Measurements from ENCODE around the gene MICU1. TPM values are rescaled to one million over a fixed set of nuclear protein-coding genes. Genes with fewer than 3 reads are reported as not detected.

The MICU1 gene
- polyA plus RNA-seq, 1 donor (not counting 4 experiments of a cell fraction or from before 2014, with no cell fraction given) = 19.4 TPM

GRCh38 chr10:72333112-72334015 lies 292.5 kb downstream of the MICU1 start:
- Histone ChIP-seq H2AFZ (ENCODE audit: control insufficient read depth, low read length) (no peak overlapping the region), H3K9ac (ENCODE audit: control insufficient read depth, extremely low read depth, insufficient read depth, low read length) (no peak overlapping the region), H3K27me3 (ENCODE audit: control insufficient read depth, extremely low read depth, insufficient read depth, low read length) (no peaks in the 10 kb centered on the region), H3K4me3 (ENCODE audit: control insufficient read depth in 2 of 3, extremely low read depth in 1 of 3, insufficient read depth in 2 of 3, low read depth in 1 of 3, low read length in 3 of 3) (no peak overlapping the region), H3K79me2 (ENCODE audit: control insufficient read depth, insufficient read depth, low read length) (no peaks in the 10 kb centered on the region), H3K9me3 (ENCODE audit: control insufficient read depth, low read depth, low read length) (no peaks in the 10 kb centered on the region), H3K4me2 (ENCODE audit: control insufficient read depth, extremely low read depth, insufficient read depth, low read depth, low read length) (no peak overlapping the region), H3K27ac (ENCODE audit: control insufficient read depth, insufficient read depth, low read length) (peak overlapping the region; percentile 83), H3K9me1 (ENCODE audit: control insufficient read depth, extremely low read depth, insufficient read depth, low read length) (no peaks in the 10 kb centered on the region), H3K36me3 (ENCODE audit: control insufficient read depth in 2 of 2, extremely low read depth in 1 of 2, insufficient read depth in 2 of 2, low read length in 2 of 2) (peaks cover 26 to 27% of the 10 kb centered on the region in 2 experiments), H3K4me1 (ENCODE audit: control insufficient read depth, extremely low read depth, insufficient read depth, low read length) (peaks cover 47% of the 10 kb centered on the region), H4K20me1 (ENCODE audit: control insufficient read depth, extremely low read depth, insufficient read depth, low read length) (no peaks in the 10 kb centered on the region)
- FAIRE-seq (no peak), DNase-seq (ENCODE audit: low read depth, low spot score) (no peak)
- no peak for TF ChIP-seq EZH2 (IDR thresholded peaks at IDR 0.05; ENCODE audit: low read length)
- TF ChIP-seq, protein P1, sequence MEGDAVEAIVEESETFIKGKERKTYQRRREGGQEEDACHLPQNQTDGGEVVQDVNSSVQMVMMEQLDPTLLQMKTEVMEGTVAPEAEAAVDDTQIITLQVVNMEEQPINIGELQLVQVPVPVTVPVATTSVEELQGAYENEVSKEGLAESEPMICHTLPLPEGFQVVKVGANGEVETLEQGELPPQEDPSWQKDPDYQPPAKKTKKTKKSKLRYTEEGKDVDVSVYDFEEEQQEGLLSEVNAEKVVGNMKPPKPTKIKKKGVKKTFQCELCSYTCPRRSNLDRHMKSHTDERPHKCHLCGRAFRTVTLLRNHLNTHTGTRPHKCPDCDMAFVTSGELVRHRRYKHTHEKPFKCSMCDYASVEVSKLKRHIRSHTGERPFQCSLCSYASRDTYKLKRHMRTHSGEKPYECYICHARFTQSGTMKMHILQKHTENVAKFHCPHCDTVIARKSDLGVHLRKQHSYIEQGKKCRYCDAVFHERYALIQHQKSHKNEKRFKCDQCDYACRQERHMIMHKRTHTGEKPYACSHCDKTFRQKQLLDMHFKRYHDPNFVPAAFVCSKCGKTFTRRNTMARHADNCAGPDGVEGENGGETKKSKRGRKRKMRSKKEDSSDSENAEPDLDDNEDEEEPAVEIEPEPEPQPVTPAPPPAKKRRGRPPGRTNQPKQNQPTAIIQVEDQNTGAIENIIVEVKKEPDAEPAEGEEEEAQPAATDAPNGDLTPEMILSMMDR (optimal IDR thresholded peaks at IDR 0.05 in 1 of 3, IDR thresholded peaks at IDR 0.05 in 1 of 3, conservative IDR thresholded peaks at IDR 0.05 in 1 of 3; ENCODE audit: extremely low read depth in 1 of 3, insufficient read depth in 2 of 3, low read length in 3 of 3) = no peak
- dilution Hi-C loops (cut with MboI; ENCODE audit: extremely low pct_ligation_motif_present, low sequenced_read_pairs) = no loop called here

GRCh38 chr10:72332423-72333111 lies 293.3 kb downstream of the MICU1 start:
- Histone ChIP-seq H3K27ac (ENCODE audit: control insufficient read depth, insufficient read depth, low read length) (peak overlapping the region; percentile 83), H3K4me3 (ENCODE audit: control insufficient read depth in 2 of 3, extremely low read depth in 1 of 3, insufficient read depth in 2 of 3, low read depth in 1 of 3, low read length in 3 of 3) (peak overlapping the region in 1 of 3 experiments; percentile 8), H4K20me1 (ENCODE audit: control insufficient read depth, extremely low read depth, insufficient read depth, low read length) (no peaks in the 10 kb centered on the region), H3K9me1 (ENCODE audit: control insufficient read depth, extremely low read depth, insufficient read depth, low read length) (no peaks in the 10 kb centered on the region), H3K79me2 (ENCODE audit: control insufficient read depth, insufficient read depth, low read length) (no peaks in the 10 kb centered on the region), H3K27me3 (ENCODE audit: control insufficient read depth, extremely low read depth, insufficient read depth, low read length) (no peaks in the 10 kb centered on the region), H3K9me3 (ENCODE audit: control insufficient read depth, low read depth, low read length) (no peaks in the 10 kb centered on the region), H3K36me3 (ENCODE audit: control insufficient read depth in 2 of 2, extremely low read depth in 1 of 2, insufficient read depth in 2 of 2, low read length in 2 of 2) (peaks cover 19 to 20% of the 10 kb centered on the region in 2 experiments), H3K9ac (ENCODE audit: control insufficient read depth, extremely low read depth, insufficient read depth, low read length) (peak overlapping the region; percentile 69), H3K4me2 (ENCODE audit: control insufficient read depth, extremely low read depth, insufficient read depth, low read depth, low read length) (no peak overlapping the region), H3K4me1 (ENCODE audit: control insufficient read depth, extremely low read depth, insufficient read depth, low read length) (peaks cover 51% of the 10 kb centered on the region), H2AFZ (ENCODE audit: control insufficient read depth, low read length) (no peak overlapping the region)
- DNase-seq (ENCODE audit: low read depth, low spot score) (no peak), FAIRE-seq (no peak)
- TF ChIP-seq, protein P1 (optimal IDR thresholded peaks at IDR 0.05 in 1 of 3, IDR thresholded peaks at IDR 0.05 in 1 of 3, conservative IDR thresholded peaks at IDR 0.05 in 1 of 3; ENCODE audit: extremely low read depth in 1 of 3, insufficient read depth in 2 of 3, low read length in 3 of 3) = no peak
- TF ChIP-seq EZH2 (IDR thresholded peaks at IDR 0.05; ENCODE audit: low read length) = no peak
- dilution Hi-C loops (cut with MboI; ENCODE audit: extremely low pct_ligation_motif_present, low sequenced_read_pairs) = no loop called here

All from keratinocyte (primary cell).